Neural cell (in vitro differentiated cells): Measurements from ENCODE around the gene KCNQ5.

Source experiments
- EP300 ChIP-seq: fragments of 450-650 bp; conservative IDR thresholded peaks from 2 replicates; pipeline ENCODE4 v1.6.1; 2014; ENCODE audit warnings: antibody characterized with exemption, mild to moderate bottlenecking, moderate library complexity; ENCODE audit not compliant: poor library complexity, severe bottlenecking
- EZH2 ChIP-seq: fragments of 200-600, 300-800 bp; shearing (Covaris generic), sonication (generic); IDR thresholded peaks from 2 replicates; pipeline ENCODE4 v1.6.1; 2014; ENCODE audit warnings: antibody characterized with exemption, low read length, borderline replicate concordance, mild to moderate bottlenecking; ENCODE audit not compliant: insufficient read depth, poor library complexity, severe bottlenecking
- MXI1 ChIP-seq: fragments of 450-650 bp; conservative IDR thresholded peaks from 2 replicates; pipeline ENCODE4 v1.6.1; 2014; ENCODE audit warnings: antibody characterized with exemption, mild to moderate bottlenecking; ENCODE audit not compliant: poor library complexity, severe bottlenecking
- POLR2AphosphoS5 ChIP-seq: IDR thresholded peaks from 2 replicates; pipeline ENCODE4 v1.6.1; 2012
- RAD21 ChIP-seq: fragments of 450-650 bp; conservative IDR thresholded peaks from 2 replicates; pipeline ENCODE4 v1.6.1; 2014; ENCODE audit warnings: antibody characterized with exemption, mild to moderate bottlenecking, moderate library complexity
- SMC3 ChIP-seq: fragments of 450-650 bp; conservative IDR thresholded peaks from 2 replicates; pipeline ENCODE4 v1.6.1; 2014; ENCODE audit warnings: antibody characterized with exemption, mild to moderate bottlenecking, moderate library complexity; ENCODE audit not compliant: poor library complexity
- TAF1 ChIP-seq: IDR thresholded peaks from 2 replicates; pipeline ENCODE4 v1.6.1; 2012; ENCODE audit warnings: low read depth
- TF ChIP-seq, protein P1 (sequence below): fragments of 450-650 bp; IDR thresholded peaks from 2 replicates; pipeline ENCODE4 v1.5.1; 2014; ENCODE audit warnings: antibody characterized with exemption, mild to moderate bottlenecking, moderate library complexity; ENCODE audit not compliant: poor library complexity, severe bottlenecking
- TF ChIP-seq, protein P2 (sequence below): IDR thresholded peaks from 2 replicates; pipeline ENCODE4 v1.6.1; 2012; ENCODE audit warnings: borderline replicate concordance

DNA sequence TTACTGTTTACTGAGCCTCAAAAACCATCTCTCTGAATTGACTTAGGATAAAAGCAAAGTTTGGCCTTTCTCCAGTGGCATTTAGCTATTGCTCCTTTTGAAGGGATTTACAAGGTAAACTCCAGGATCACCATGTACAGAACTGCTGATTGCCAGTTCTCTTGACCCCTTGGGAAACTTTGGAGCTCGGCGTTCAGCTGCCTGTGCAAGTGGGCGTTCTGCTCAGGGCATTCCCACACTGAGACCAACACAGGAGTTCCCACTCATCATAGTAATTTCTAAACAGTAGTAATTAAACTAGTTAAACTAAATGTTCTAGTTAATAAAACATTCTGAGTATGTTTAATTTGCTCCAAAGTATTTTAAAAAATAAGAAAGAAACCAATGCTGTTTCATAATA, 14.9 kb downstream of the KCNQ5 start:
- TF ChIP-seq, protein P1, sequence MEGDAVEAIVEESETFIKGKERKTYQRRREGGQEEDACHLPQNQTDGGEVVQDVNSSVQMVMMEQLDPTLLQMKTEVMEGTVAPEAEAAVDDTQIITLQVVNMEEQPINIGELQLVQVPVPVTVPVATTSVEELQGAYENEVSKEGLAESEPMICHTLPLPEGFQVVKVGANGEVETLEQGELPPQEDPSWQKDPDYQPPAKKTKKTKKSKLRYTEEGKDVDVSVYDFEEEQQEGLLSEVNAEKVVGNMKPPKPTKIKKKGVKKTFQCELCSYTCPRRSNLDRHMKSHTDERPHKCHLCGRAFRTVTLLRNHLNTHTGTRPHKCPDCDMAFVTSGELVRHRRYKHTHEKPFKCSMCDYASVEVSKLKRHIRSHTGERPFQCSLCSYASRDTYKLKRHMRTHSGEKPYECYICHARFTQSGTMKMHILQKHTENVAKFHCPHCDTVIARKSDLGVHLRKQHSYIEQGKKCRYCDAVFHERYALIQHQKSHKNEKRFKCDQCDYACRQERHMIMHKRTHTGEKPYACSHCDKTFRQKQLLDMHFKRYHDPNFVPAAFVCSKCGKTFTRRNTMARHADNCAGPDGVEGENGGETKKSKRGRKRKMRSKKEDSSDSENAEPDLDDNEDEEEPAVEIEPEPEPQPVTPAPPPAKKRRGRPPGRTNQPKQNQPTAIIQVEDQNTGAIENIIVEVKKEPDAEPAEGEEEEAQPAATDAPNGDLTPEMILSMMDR = no peak
- TF ChIP-seq TAF1 (no peak), POLR2AphosphoS5 (no peak), EP300 (no peak), RAD21 (no peak), EZH2 (no peak), SMC3 (no peak), MXI1 (no peak)
- TF ChIP-seq, protein P2, sequence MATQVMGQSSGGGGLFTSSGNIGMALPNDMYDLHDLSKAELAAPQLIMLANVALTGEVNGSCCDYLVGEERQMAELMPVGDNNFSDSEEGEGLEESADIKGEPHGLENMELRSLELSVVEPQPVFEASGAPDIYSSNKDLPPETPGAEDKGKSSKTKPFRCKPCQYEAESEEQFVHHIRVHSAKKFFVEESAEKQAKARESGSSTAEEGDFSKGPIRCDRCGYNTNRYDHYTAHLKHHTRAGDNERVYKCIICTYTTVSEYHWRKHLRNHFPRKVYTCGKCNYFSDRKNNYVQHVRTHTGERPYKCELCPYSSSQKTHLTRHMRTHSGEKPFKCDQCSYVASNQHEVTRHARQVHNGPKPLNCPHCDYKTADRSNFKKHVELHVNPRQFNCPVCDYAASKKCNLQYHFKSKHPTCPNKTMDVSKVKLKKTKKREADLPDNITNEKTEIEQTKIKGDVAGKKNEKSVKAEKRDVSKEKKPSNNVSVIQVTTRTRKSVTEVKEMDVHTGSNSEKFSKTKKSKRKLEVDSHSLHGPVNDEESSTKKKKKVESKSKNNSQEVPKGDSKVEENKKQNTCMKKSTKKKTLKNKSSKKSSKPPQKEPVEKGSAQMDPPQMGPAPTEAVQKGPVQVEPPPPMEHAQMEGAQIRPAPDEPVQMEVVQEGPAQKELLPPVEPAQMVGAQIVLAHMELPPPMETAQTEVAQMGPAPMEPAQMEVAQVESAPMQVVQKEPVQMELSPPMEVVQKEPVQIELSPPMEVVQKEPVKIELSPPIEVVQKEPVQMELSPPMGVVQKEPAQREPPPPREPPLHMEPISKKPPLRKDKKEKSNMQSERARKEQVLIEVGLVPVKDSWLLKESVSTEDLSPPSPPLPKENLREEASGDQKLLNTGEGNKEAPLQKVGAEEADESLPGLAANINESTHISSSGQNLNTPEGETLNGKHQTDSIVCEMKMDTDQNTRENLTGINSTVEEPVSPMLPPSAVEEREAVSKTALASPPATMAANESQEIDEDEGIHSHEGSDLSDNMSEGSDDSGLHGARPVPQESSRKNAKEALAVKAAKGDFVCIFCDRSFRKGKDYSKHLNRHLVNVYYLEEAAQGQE = no peak
